Measurements from ENCODE around the gene KLHL10.

- TF ChIP-seq YY1 (IDR thresholded peaks at IDR 0.05; ENCODE audit: insufficient read depth, insufficient read length) (no peak), ZNF274 (IDR thresholded peaks at IDR 0.05; ENCODE audit: low read depth, low read length) (no peak), SUZ12 (IDR thresholded peaks at IDR 0.05; ENCODE audit: extremely low read depth, insufficient read depth, insufficient read length) (no peak)
Observed at GRCh38 chr17:41823141-41823524, 14.5 kb upstream of the KLHL10 start.

Measured in NT2/D1 (cell line).